ENCODE measurements around the gene RNF223. TPM values are rescaled to one million over a fixed set of nuclear protein-coding genes. Genes with fewer than 3 reads are reported as not detected.

The RNF223 gene
- total RNA-seq, 1 experiment from 2014 or later, result 147 TPM

DNA sequence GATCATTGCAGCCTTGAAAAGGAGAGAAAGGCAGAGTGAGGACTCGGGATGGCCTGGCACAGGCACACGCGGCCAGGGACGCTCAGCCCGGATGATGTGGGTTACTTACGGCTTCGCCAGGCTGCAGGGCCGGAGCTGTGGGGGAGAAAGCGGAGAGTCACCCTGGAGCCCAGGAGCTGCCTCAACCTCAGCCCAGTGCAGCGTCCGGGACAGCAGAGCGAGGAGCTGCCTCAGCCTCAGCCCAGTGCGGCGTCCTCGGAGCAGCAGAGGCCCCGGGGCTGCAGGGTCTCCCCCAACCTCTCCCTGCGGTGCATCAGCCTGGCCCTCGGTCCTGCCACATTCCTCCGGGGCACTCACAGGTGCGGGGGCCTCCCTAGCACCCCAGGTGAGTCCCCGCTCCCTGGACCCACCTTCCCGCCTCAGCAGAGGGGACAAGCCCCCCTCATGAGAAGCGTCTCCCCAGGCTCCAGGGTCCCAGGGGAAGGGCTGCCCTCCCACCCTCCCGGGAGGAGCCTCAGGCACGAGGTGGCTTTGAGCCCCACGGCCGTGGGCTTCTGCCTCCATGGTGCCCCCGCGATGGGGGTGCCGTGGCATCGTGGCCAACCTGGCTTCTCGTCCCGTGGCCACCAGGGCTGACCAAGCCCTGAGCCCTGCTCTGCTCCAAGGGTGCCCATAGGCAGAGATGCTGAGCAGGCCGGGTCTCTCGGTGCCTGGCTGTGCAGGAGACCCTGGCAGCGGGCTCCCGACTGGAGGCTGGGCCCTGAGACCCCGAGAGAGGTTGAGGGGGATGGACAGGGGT lies 10.5 kb upstream of the RNF223 start:
- H3K9ac ChIP-seq (ENCODE audit: low read length), result no peak overlapping the region
- H3K4me1 ChIP-seq (ENCODE audit: insufficient read depth, low read length), result peaks cover 9% of the 10 kb centered on the region
- H3K36me3 ChIP-seq (ENCODE audit: low read depth, low read length), result no peaks in the 10 kb centered on the region
- DNase-seq, result no peak
- CTCF ChIA-PET, result no interaction called here
- BruUV-seq (replicated peaks), result no TSS peak
- no peaks in the 10 kb centered on the region for H3K79me2 ChIP-seq (ENCODE audit: low read length)
- H3K9me3 ChIP-seq (ENCODE audit: low read length), result no peaks in the 10 kb centered on the region
- intact Hi-C loops (cut with micrococcal nuclease), result no loop called here
- H3K4me2 ChIP-seq (ENCODE audit: low read length), result no peak overlapping the region
- no peak overlapping the region for H2AFZ ChIP-seq (ENCODE audit: low read length)
- H4K20me1 ChIP-seq (ENCODE audit: low read length), result no peaks in the 10 kb centered on the region
- no peak for TF ChIP-seq EZH2 (IDR thresholded peaks at IDR 0.05; ENCODE audit: low read length, unreplicated experiment)
- TF ChIP-seq EZH2phosphoT487 (IDR thresholded peaks at IDR 0.05; ENCODE audit: borderline replicate concordance, low read length), result no peak
- TF ChIP-seq, protein P1, sequence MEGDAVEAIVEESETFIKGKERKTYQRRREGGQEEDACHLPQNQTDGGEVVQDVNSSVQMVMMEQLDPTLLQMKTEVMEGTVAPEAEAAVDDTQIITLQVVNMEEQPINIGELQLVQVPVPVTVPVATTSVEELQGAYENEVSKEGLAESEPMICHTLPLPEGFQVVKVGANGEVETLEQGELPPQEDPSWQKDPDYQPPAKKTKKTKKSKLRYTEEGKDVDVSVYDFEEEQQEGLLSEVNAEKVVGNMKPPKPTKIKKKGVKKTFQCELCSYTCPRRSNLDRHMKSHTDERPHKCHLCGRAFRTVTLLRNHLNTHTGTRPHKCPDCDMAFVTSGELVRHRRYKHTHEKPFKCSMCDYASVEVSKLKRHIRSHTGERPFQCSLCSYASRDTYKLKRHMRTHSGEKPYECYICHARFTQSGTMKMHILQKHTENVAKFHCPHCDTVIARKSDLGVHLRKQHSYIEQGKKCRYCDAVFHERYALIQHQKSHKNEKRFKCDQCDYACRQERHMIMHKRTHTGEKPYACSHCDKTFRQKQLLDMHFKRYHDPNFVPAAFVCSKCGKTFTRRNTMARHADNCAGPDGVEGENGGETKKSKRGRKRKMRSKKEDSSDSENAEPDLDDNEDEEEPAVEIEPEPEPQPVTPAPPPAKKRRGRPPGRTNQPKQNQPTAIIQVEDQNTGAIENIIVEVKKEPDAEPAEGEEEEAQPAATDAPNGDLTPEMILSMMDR (conservative IDR thresholded peaks at IDR 0.05; ENCODE audit: low read depth, low read length), result no peak
- H3K27me3 ChIP-seq (ENCODE audit: low read length), result no peaks in the 10 kb centered on the region
- no peak overlapping the region for H3K4me3 ChIP-seq (ENCODE audit: low read length)
- H3K27ac ChIP-seq (ENCODE audit: low read length), result no peak overlapping the region
- H3K9me2 ChIP-seq (replicated peaks; ENCODE audit: low read length), result no peaks in the 10 kb centered on the region
- POLR2A ChIA-PET (ENCODE audit: unreplicated experiment), result no interaction called here
- no peaks in the 10 kb centered on the region for H3F3A ChIP-seq (ENCODE audit: low read length, unreplicated experiment)
- ATAC-seq, result no peak

DNA sequence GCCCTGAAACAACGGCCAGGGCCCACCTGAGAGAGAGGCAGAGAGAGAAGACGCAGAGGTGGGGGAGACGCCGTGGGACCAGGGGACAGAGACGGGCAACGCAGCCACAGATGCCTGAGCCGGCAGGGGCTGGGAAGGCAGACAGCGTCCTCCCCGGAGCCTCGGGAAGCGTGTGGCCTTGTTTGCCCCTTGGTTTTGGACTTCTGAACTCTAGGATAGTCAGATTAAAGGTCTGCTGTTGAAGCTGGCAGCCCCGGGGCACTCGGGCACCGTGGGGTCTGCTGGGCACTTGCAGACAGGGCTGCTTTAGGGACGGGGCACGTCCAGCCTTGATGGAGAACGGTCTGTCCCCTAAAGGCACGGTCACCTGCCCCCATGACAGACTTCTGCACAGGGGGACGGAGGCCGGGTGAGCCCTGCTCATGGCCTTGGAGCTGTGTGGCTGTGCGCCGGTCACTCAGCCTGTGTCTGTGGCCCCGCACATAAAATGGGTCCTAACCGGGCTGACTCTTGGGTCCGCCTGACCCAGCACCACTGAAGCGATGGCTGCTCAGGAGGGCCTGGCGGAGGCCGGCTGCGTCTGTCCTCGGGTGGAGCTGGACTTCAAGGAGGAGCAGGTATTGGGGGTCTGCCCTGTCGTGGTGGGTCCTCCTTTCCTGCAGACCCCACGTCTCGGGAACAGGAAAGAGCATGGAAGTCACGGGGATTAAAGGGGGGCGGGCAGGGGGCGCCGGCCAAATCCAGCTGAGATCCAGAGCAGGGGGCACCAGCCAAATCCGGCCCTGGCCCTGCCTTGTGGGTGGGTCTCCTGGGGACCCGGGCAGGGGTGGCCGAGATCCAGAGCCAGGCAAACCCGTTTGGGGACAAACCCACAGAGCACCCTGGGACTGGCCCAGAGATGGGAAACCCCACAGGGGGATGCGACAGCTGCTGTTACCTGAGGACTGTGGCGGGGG lies 9.6 kb upstream of the RNF223 start:
- CTCF ChIA-PET, result no interaction called here
- Histone ChIP-seq H3K27me3 (ENCODE audit: low read length) (no peaks in the 10 kb centered on the region), H3F3A (ENCODE audit: low read length, unreplicated experiment) (no peaks in the 10 kb centered on the region), H3K9me2 (replicated peaks; ENCODE audit: low read length) (no peaks in the 10 kb centered on the region), H3K4me2 (ENCODE audit: low read length) (no peak overlapping the region), H3K27ac (ENCODE audit: low read length) (no peak overlapping the region), H3K4me1 (ENCODE audit: insufficient read depth, low read length) (peaks cover 12% of the 10 kb centered on the region), H4K20me1 (ENCODE audit: low read length) (no peaks in the 10 kb centered on the region), H3K4me3 (ENCODE audit: low read length) (no peak overlapping the region), H3K36me3 (ENCODE audit: low read depth, low read length) (no peaks in the 10 kb centered on the region), H3K9ac (ENCODE audit: low read length) (no peak overlapping the region), H3K9me3 (ENCODE audit: low read length) (no peaks in the 10 kb centered on the region), H3K79me2 (ENCODE audit: low read length) (no peaks in the 10 kb centered on the region), H2AFZ (ENCODE audit: low read length) (no peak overlapping the region)
- intact Hi-C loops (cut with micrococcal nuclease), result no loop called here
- POLR2A ChIA-PET (ENCODE audit: unreplicated experiment), result no interaction called here
- no TSS peak for BruUV-seq (replicated peaks)
- no peak for TF ChIP-seq EZH2 (IDR thresholded peaks at IDR 0.05; ENCODE audit: low read length, unreplicated experiment)
- no peak for TF ChIP-seq EZH2phosphoT487 (IDR thresholded peaks at IDR 0.05; ENCODE audit: borderline replicate concordance, low read length)
- TF ChIP-seq, protein P1 (conservative IDR thresholded peaks at IDR 0.05; ENCODE audit: low read depth, low read length), result no peak
- DNase-seq (no peak), ATAC-seq (no peak)
